Transverse colon (tissue), 4 donors: Measurements from ENCODE around the gene POU3F3. TPM values are rescaled to one million over a fixed set of nuclear protein-coding genes. Genes with fewer than 3 reads are reported as not detected.

Experiments
- DNase-seq: peaks from one replicate; pipeline ENCODE4 v3.0.0-alpha.2; 2019
- H3K27ac ChIP-seq, 4 donors: fragments of 200-600 bp; sonication (generic); 2 replicates each; pipeline ENCODE4 v1.5.1; 2016 to 2018; ENCODE audit warnings: inconsistent platforms in 4 of 4
- H3K27me3 ChIP-seq: fragments of 200-600 bp; sonication (generic); 2 replicates; pipeline ENCODE4 v1.5.1; 2017; ENCODE audit warnings: inconsistent platforms
- H3K36me3 ChIP-seq, 4 donors: fragments of 200-600 bp; sonication (generic); 2 replicates each; pipeline ENCODE4 v1.5.1; 2017 to 2019; ENCODE audit warnings: inconsistent platforms in 4 of 4
- H3K4me1 ChIP-seq, 4 donors: fragments of 200-600 bp; sonication (generic); 2 replicates each; pipeline ENCODE4 v1.5.1; 2017 to 2020; ENCODE audit warnings: inconsistent platforms in 4 of 4
- H3K4me3 ChIP-seq, 4 donors: fragments of 200-600 bp; sonication (generic); 1 replicate in 1 of 4; 2 replicates in 3 of 4; pipeline versions ENCODE4 v1.5.1 to v1.6.1; 2017 to 2019; ENCODE audit warnings: inconsistent platforms in 4 of 4
- H3K9me3 ChIP-seq, 2 donors: fragments of 200-600 bp; sonication (generic); 2 replicates each; pipeline ENCODE4 v1.5.1; 2017 to 2019; ENCODE audit warnings: inconsistent platforms in 2 of 2
- EP300 ChIP-seq: sonication (generic); formaldehyde crosslinking; IDR thresholded peaks from one replicate; pipeline ENCODE4 v1.6.1; 2017; ENCODE audit warnings: antibody characterized with exemption, low read depth
- POLR2A ChIP-seq: fragments of 450-650 bp; IDR thresholded peaks from one replicate; pipeline ENCODE4 v1.6.1; 2016; ENCODE audit warnings: antibody characterized with exemption, mild to moderate bottlenecking, moderate library complexity
- POLR2AphosphoS5 ChIP-seq, 3 donors: sonication (generic); formaldehyde crosslinking; IDR thresholded peaks; one replicate each; pipeline ENCODE4 v1.6.1; 2016; ENCODE audit warnings: antibody characterized with exemption in 3 of 3
- WGBS, 2 donors: methylation state at CpG; one replicate each; pipeline ENCODE4 v1.1.5; 2018; ENCODE audit warnings: low coverage in 1 of 2; 5-methylcytosine and 5-hydroxymethylcytosine counted together
- in situ Hi-C, 4 donors: fragments of 200-750 bp; cut with MboI; loops; one replicate each; pipeline versions ENCODE4 v1.15.0 to v1.15.1; 2017; ENCODE audit warnings: low sequenced_read_pairs in 3 of 4, low pct_ligation_motif_present in 1 of 4, low pct_unique_long_range_greater_than_20kb in 1 of 4
- intact Hi-C: fragments of 100-400 bp; cut with DNase I; formaldehyde crosslinking; loops from one replicate; pipeline ENCODE4 v1.15.1; 2023; ENCODE audit warnings: low total_unique reads
- total RNA-seq, 4 donors: library from RNA; depleted of rRNA; stranded (reverse); fragments of >200 nt; gene quantifications; one replicate each; pipeline ENCODE4 v1.1.0, GENCODE V29; 2016
- TF ChIP-seq, protein P1 (sequence below), 5 experiments: fragments of 200-600 bp in 3 of 5; fragments of 450-650 bp in 2 of 5; sonication (generic) in 3 of 5; IDR thresholded peaks; 1 replicate in 2 of 5; 2 replicates in 3 of 5; pipeline ENCODE4 v1.5.1; 2016 to 2017; ENCODE audit warnings: antibody characterized with exemption in 5 of 5, inconsistent platforms in 3 of 5, mild to moderate bottlenecking in 2 of 5, moderate library complexity in 1 of 5

POU3F3 gene
- total RNA-seq, 4 donors from 2014 or later, result 0.14 to 0.32 TPM; not detected in 2

DNA sequence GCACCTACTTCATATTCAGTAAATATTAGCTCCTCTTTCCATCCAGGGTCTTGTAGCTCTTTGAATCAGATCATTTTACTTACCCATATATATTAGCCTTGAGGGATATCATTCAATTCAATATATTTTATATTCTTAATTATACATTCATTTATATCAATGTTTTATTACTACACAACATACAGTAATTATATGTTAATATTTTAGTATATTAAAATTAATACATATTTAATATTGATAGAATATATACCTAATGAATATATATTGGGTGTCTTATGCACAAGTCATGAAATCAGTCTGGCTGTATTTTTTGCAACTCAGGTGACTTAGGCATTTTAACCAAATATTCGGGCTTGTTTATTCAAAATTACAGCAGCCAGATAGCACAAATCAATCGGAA lies 37.2 kb downstream of the POU3F3 start:
- Histone ChIP-seq H3K27me3 (no peaks in the 10 kb centered on the region), H3K9me3 (no peaks in the 10 kb centered on the region), H3K4me3 (no peak overlapping the region), H3K36me3 (no peaks in the 10 kb centered on the region), H3K27ac (no peak overlapping the region), H3K4me1 (peaks cover 0 to 23% (median 14%) of the 10 kb centered on the region in 4 donors)
- WGBS, 2 donors, result 90 to 91% methylated on average over 2 of the region's 2 CpGs
- intact Hi-C loops (loop anchor here (5.0 kb wide), 1 partner anchor 1754 kb away; no protein-coding TSS in a partner anchor), in situ Hi-C loops (no loop called here)
- no peak for DNase-seq
- TF ChIP-seq POLR2AphosphoS5 (IDR thresholded peaks at IDR 0.05), result no peak
- TF ChIP-seq, protein P1, sequence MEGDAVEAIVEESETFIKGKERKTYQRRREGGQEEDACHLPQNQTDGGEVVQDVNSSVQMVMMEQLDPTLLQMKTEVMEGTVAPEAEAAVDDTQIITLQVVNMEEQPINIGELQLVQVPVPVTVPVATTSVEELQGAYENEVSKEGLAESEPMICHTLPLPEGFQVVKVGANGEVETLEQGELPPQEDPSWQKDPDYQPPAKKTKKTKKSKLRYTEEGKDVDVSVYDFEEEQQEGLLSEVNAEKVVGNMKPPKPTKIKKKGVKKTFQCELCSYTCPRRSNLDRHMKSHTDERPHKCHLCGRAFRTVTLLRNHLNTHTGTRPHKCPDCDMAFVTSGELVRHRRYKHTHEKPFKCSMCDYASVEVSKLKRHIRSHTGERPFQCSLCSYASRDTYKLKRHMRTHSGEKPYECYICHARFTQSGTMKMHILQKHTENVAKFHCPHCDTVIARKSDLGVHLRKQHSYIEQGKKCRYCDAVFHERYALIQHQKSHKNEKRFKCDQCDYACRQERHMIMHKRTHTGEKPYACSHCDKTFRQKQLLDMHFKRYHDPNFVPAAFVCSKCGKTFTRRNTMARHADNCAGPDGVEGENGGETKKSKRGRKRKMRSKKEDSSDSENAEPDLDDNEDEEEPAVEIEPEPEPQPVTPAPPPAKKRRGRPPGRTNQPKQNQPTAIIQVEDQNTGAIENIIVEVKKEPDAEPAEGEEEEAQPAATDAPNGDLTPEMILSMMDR (IDR thresholded peaks at IDR 0.05), result no peak
- no peak for TF ChIP-seq POLR2A
- no peak for TF ChIP-seq EP300

DNA sequence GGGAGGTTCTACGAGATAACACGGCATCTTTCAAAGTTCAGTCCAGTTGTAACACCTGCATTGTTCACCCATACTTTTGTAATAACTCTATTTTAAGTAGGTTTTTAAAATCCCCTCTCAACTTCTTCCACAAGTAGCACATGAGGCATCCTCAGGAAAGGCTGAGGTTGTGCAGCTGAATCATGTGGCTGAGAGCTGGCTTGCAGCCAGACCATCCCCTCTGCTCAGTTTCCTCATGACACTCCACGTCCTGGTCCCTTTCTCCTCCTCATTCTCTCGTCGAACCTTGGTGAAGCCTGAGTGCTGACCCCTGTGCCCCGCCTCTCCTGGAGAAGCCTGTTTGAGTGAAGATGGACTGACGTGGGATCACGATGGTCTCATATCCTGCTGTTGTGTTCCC lies 42.5 kb downstream of the POU3F3 start:
- Histone ChIP-seq H3K4me3 (no peak overlapping the region), H3K9me3 (no peaks in the 10 kb centered on the region), H3K4me1 (no peaks in the 10 kb centered on the region), H3K27me3 (peaks cover 12% of the 10 kb centered on the region), H3K27ac (no peak overlapping the region), H3K36me3 (no peaks in the 10 kb centered on the region)
- TF ChIP-seq POLR2A (no peak), EP300 (no peak), POLR2AphosphoS5 (IDR thresholded peaks at IDR 0.05) (no peak)
- TF ChIP-seq, protein P1 (IDR thresholded peaks at IDR 0.05), result no peak
- no peak for DNase-seq
- intact Hi-C loops (no loop called here), in situ Hi-C loops (no loop called here)
- 56% methylated on average over 8 of the region's 8 CpGs; no CpG with 5 or more reads in 1 of the 2 donors for WGBS, 2 donors

DNA sequence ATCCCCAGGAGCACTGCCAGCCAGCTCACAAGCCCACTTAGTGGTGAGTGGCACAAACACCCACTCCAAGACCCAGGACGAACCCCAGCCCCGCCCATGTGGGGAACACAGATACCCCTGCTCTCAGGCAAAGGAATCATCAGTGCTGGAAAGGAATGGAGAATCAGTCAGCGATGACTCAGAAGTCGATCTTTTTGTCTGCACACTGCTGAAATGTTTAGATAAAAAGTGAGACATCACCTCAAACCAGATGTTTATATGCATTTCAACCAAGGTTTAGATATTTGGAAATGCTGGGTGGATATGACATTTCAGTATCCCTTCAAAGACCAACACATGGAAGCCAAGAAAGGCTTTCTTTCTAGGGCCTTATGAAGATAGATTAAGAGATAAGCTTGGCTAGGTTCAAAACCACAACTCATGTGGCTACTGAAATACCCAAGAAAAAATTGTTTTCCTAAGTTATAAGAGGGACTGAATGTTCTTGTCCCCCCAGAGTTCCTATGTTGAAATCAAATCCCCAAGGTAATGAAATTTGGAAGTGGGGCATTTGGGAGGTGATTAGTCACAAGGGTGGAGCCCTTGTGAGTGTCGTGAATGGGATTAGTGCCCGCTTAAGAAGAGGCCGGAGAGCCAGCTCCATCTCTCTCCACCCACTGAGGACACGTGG lies 43.7 kb downstream of the POU3F3 start:
- Histone ChIP-seq H3K36me3 (no peaks in the 10 kb centered on the region), H3K4me1 (peaks cover 0 to 6% (median 0%) of the 10 kb centered on the region in 4 donors), H3K9me3 (no peaks in the 10 kb centered on the region), H3K27me3 (peaks cover 12% of the 10 kb centered on the region), H3K4me3 (no peak overlapping the region), H3K27ac (no peak overlapping the region)
- intact Hi-C loops, result no loop called here
- in situ Hi-C loops, result no loop called here
- WGBS, 2 donors, result 80% methylated on average over 8 of the region's 8 CpGs; no CpG with 5 or more reads in 1 of the 2 donors
- TF ChIP-seq, protein P1 (IDR thresholded peaks at IDR 0.05), result no peak
- TF ChIP-seq EP300 (no peak), POLR2A (no peak), POLR2AphosphoS5 (IDR thresholded peaks at IDR 0.05) (no peak)
- DNase-seq, result no peak

DNA sequence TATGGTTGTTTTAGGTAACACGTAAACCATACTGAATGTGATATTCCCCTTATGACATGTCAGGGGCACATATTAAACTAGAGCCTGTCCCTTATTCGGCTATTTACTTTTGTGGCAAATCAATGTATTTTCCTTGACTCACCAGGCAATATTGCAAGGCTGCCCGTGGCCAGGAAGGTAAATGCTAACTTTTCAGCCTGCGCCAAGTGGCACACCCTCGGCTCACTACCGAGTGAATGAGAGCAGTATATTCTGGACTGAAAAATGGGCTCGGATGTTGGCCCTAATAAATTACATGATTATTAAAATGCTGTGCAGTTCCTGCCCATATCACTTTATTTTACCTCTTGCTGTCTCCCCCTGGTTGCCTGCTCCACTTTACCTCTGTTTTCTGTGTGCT lies 46.7 kb downstream of the POU3F3 start:
- Histone ChIP-seq H3K4me3 (no peak overlapping the region), H3K36me3 (no peaks in the 10 kb centered on the region), H3K27ac (no peak overlapping the region), H3K4me1 (peaks cover 0 to 6% (median 0%) of the 10 kb centered on the region in 4 donors), H3K9me3 (no peaks in the 10 kb centered on the region), H3K27me3 (peaks cover 12% of the 10 kb centered on the region)
- no peak for TF ChIP-seq POLR2AphosphoS5 (IDR thresholded peaks at IDR 0.05)
- no peak for TF ChIP-seq POLR2A
- no peak for TF ChIP-seq EP300
- TF ChIP-seq, protein P1 (IDR thresholded peaks at IDR 0.05), result no peak
- WGBS, 2 donors, result 40 to 66% methylated on average over 6 to 7 of the region's 7 CpGs
- DNase-seq, result peak; percentile 18
- in situ Hi-C loops, result no loop called here
- intact Hi-C loops, result no loop called here
